GM12875 (cell line): Measurements from ENCODE around the gene RRM1.
"Not testable (repeated sequence)": the region's sequence is repeated elsewhere in the genome, so short reads cannot be mapped to it uniquely, and the experiment has no call there.

Source experiments
- H3K4me3 ChIP-seq: one replicate; pipeline ENCODE4 v1.5.1; 2011; ENCODE audit warnings: low read depth, low read length, control low read depth
- CTCF ChIP-seq: IDR thresholded peaks from 2 replicates; pipeline ENCODE4 v1.5.1; 2011; ENCODE audit warnings: low read depth, mild to moderate bottlenecking, control low read depth, inconsistent platforms, low read length, moderate library complexity, borderline replicate concordance; ENCODE audit not compliant: insufficient read depth

RRM1 gene

GRCh38 chr11:4138497-4138896 lies 43.9 kb downstream of the RRM1 start:
- no peak for TF ChIP-seq CTCF
- no peak overlapping the region for H3K4me3 ChIP-seq

DNA sequence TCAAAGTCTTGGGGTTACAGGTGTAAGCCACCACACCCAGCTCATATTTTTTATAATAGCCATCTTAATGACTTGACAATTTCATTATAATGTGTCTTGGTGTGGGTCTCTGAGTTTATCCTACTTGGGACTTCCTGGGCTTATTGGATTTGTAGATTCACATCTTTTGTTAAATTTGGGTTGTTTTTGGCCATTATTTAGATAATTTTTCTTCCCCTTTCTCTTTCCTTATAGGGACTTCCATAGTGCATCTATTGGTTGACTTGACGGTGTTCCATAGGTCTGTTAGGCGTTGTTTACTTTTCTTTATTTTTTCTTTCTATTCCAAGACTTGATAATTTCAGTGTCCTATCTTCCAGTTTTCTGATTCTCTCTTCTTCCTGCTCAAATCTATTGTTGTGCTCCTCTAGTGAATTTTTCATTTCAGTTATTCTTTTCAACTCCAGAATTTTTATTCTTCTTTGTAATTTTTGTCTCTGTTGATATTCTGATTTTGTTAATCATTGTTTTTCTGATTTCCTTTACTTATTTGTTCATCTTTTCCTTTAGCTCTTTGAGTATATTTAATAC lies 45.6 kb downstream of the RRM1 start:
- no peak overlapping the region for H3K4me3 ChIP-seq
- TF ChIP-seq CTCF = no peak

GRCh38 chr11:4146070-4146771 lies 51.6 kb downstream of the RRM1 start:
- no peak for TF ChIP-seq CTCF
- no peak overlapping the region for H3K4me3 ChIP-seq

GRCh38 chr11:4146772-4147098 lies 52.1 kb downstream of the RRM1 start:
- no peak overlapping the region for H3K4me3 ChIP-seq
- TF ChIP-seq CTCF = no peak

- no peak for TF ChIP-seq CTCF
- H3K4me3 ChIP-seq = no peak overlapping the region
These were observed 59.9 kb downstream of the RRM1 start for GRCh38 chr11:4154503-4154902.

- H3K4me3 ChIP-seq = no peak overlapping the region
- no peak for TF ChIP-seq CTCF
These were observed 62.0 kb downstream of the RRM1 start for GRCh38 chr11:4156571-4156970.

DNA sequence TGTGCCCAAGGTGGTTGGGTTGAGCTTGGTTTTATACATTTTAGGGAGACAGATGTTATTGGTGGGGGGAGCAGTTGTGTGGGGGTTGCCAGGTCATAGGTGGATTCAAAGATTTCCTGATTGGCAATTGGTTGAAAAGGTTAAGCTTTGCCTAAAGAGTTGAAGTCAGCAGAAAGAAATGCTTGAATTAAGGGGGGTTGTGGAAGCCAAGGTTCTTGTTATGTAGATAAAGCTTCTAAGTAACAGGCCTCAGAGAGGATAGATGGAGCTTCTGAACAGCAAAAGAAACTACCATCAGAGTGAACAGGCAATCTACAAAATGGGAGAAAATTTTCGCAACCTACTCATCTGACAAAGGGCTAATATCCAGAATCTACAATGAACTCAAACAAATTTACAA lies 64.2 kb downstream of the RRM1 start:
- H3K4me3 ChIP-seq = not testable (repeated sequence)

- TF ChIP-seq CTCF = no peak
- H3K4me3 ChIP-seq = no peak overlapping the region
These were observed 66.7 kb downstream of the RRM1 start for GRCh38 chr11:4161305-4161704.
